Measurements from ENCODE around the gene ASCL1. TPM values are rescaled to one million over a fixed set of nuclear protein-coding genes. Genes with fewer than 3 reads are reported as not detected.

ASCL1 gene
- total and polyA plus RNA-seq, 10 of the 15 experiments (the other 5 are each of a cell fraction or from before 2014, with no cell fraction given), result 10.6 to 61.1 (median 20.5) TPM

GRCh38 chr12:102950107-102950949 is 7.1 kb upstream of the ASCL1 start:
- RAD21 ChIA-PET (ENCODE audit: unreplicated experiment), result interaction anchor here (0.7 to 7.0 kb wide), 13 partner anchors 11 to 598 kb away, joined by 3 to 121 read pairs (median 15); partner anchors contain the start of gene C12orf42
- intact Hi-C loops (cut with micrococcal nuclease; ENCODE audit: unreplicated experiment), result loop anchor here (2.0 kb wide), 1 partner anchor 322 kb away; no protein-coding TSS in a partner anchor
- DNase-seq (ENCODE audit: low read depth, low spot score) (no peak), ATAC-seq (no peak), FAIRE-seq (peak; percentile 13)
- in situ Hi-C loops (cut with MboI), result no loop called here
- POLR2A ChIA-PET, result interaction anchor here (0.7 to 1.1 kb wide), 5 partner anchors 11 to 597 kb away, joined by 3 to 4 read pairs (median 3); no protein-coding TSS in a partner anchor
- H3K4me3 ChIP-seq, result peak overlapping the region; percentile 37; the same call in 1 of the 2 replicates
- CTCF ChIA-PET, result interaction anchor here (0.7 to 17.5 kb wide), 20 partner anchors 9 to 683 kb away, joined by 3 to 281 read pairs (median 5); no protein-coding TSS in a partner anchor
- H3K36me3 ChIP-seq (ENCODE audit: control insufficient read depth in 2 of 2, insufficient read depth in 2 of 2, low read length in 1 of 2), result no peaks in the 10 kb centered on the region
- no peaks in the 10 kb centered on the region; the same call in 2 of the 3 replicates for H3K9me3 ChIP-seq (replicated peaks; ENCODE audit: control insufficient read depth, insufficient read depth, low read length)
- H3K79me2 ChIP-seq (ENCODE audit: control insufficient read depth, insufficient read depth, low read length), result no peaks in the 10 kb centered on the region
- H3K9ac ChIP-seq (ENCODE audit: control insufficient read depth, insufficient read depth, low read length), result no peak overlapping the region
- peak overlapping the region; percentile 40 for H2AFZ ChIP-seq (ENCODE audit: control insufficient read depth, low read depth, low read length)
- no peaks in the 10 kb centered on the region for H4K20me1 ChIP-seq (ENCODE audit: control insufficient read depth, insufficient read depth)
- no TSS peak for BruUV-seq (replicated peaks)
- SMC1A ChIA-PET (ENCODE audit: uncharacterized antibody, unreplicated experiment), result interaction anchor here (0.6 to 6.7 kb wide), 18 partner anchors 10 to 598 kb away, joined by 3 to 133 read pairs (median 7); partner anchors contain the start of gene C12orf42
- peak overlapping the region; percentile 73 for H3K4me2 ChIP-seq (ENCODE audit: control insufficient read depth, insufficient read depth)
- H3K27ac ChIP-seq (ENCODE audit: control insufficient read depth, insufficient read depth), result no peak overlapping the region
- WGBS (ENCODE audit: insufficient coverage, insufficient replicate concordance, low lambda C conversion rate, missing lambda C conversion rate), result 56% methylated on average over 37 of the region's 37 CpGs
- peaks cover 8% of the 10 kb centered on the region for H3K4me1 ChIP-seq (ENCODE audit: control insufficient read depth, insufficient read depth, low read length)
- H3K27me3 ChIP-seq (replicated peaks in 1 of 2; ENCODE audit: control insufficient read depth in 2 of 2, insufficient read depth in 2 of 2, low read length in 1 of 2), result no peaks in the 10 kb centered on the region; a peak in 1 of 4 replicates
- TF ChIP-seq CREM (IDR thresholded peaks at IDR 0.05; ENCODE audit: low read depth), result peak; percentile 93
- TF ChIP-seq BACH1 (IDR thresholded peaks at IDR 0.05; ENCODE audit: borderline replicate concordance), result no peak
- TF ChIP-seq POLR2A (IDR thresholded peaks at IDR 0.05; ENCODE audit: low read depth, low read length), result no peak
- TF ChIP-seq RELB (IDR thresholded peaks at IDR 0.05; ENCODE audit: low read depth), result no peak
- no peak for TF ChIP-seq HCFC1 (IDR thresholded peaks at IDR 0.05; ENCODE audit: low read length)
- 0 out of 2 replicates have a peak, but pooled peaks have one; percentile 11 for TF ChIP-seq RAD21 (IDR thresholded peaks at IDR 0.05; ENCODE audit: insufficient read depth, low read depth, low read length)
- no peak for TF ChIP-seq MAX (IDR thresholded peaks at IDR 0.05; ENCODE audit: low read depth, low read length)
- TF ChIP-seq SUZ12 (IDR thresholded peaks at IDR 0.05; ENCODE audit: unreplicated experiment), result no peak
- no peak for TF ChIP-seq KLF5 (IDR thresholded peaks at IDR 0.05; ENCODE audit: partially characterized antibody)
- no peak for TF ChIP-seq SIN3A (IDR thresholded peaks at IDR 0.05; ENCODE audit: low read depth, low read length)
- peak in 2 of 3 experiments; percentile 17 to 18; a peak in 2 of 6 replicates for TF ChIP-seq CTCF (IDR thresholded peaks at IDR 0.05 in 2 of 3, conservative IDR thresholded peaks at IDR 0.05 in 1 of 3; ENCODE audit: control insufficient read depth in 2 of 3, extremely low read depth in 1 of 3, insufficient read depth in 1 of 3, low read depth in 3 of 3, low read length in 3 of 3)
- no peak for TF ChIP-seq RB1 (IDR thresholded peaks at IDR 0.05; ENCODE audit: borderline replicate concordance)
- 0 out of 2 replicates have a peak, but pooled peaks have one; percentile 28 for TF ChIP-seq NR2C1 (IDR thresholded peaks at IDR 0.05)
- no peak for TF ChIP-seq CEBPB (IDR thresholded peaks at IDR 0.05; ENCODE audit: borderline replicate concordance in 1 of 2, low read depth in 2 of 2, low read length in 2 of 2)
- no peak for TF ChIP-seq ESRRA (IDR thresholded peaks at IDR 0.05; ENCODE audit: low read length)
- TF ChIP-seq PAX5 (IDR thresholded peaks at IDR 0.05; ENCODE audit: borderline replicate concordance, low read depth, low read length), result no peak
- TF ChIP-seq IRF4 (IDR thresholded peaks at IDR 0.05; ENCODE audit: low read depth, low read length), result no peak
- 0 out of 2 replicates have a peak, but pooled peaks have one; percentile 71 for TF ChIP-seq ATF7 (IDR thresholded peaks at IDR 0.05; ENCODE audit: low read depth)
- no peak for TF ChIP-seq YY1 (IDR thresholded peaks at IDR 0.05; ENCODE audit: low read depth, low read length)
- TF ChIP-seq CBFB (IDR thresholded peaks at IDR 0.05; ENCODE audit: low read depth), result no peak
- 0 out of 2 replicates have a peak, but pooled peaks have one; percentile 30 for TF ChIP-seq LARP7 (IDR thresholded peaks at IDR 0.05)
- no peak for TF ChIP-seq MTA3 (IDR thresholded peaks at IDR 0.05; ENCODE audit: borderline replicate concordance, low read length)
